Keratinocyte (primary cell): ENCODE data around the gene EGF. TPM values are rescaled to one million over a fixed set of nuclear protein-coding genes. Genes with fewer than 3 reads are reported as not detected.

ENCODE experiments used
- DNase-seq: peaks from one replicate; pipeline ENCODE4 v3.0.0-alpha.2; 2011; ENCODE audit warnings: low read depth, missing footprints, low spot score
- FAIRE-seq: peaks from 2 replicates; lab custom pipeline; 2011; peaks lifted over from hg19 to GRCh38; lab: Jason Lieb, UNC
- H2AFZ ChIP-seq: 2 replicates; pipeline ENCODE4 v1.6.0; 2012; ENCODE audit warnings: low read length, control low read depth, inconsistent platforms; ENCODE audit not compliant: control insufficient read depth
- H3K27ac ChIP-seq: 2 replicates; pipeline ENCODE4 v1.5.1; 2011; ENCODE audit warnings: low read length; ENCODE audit not compliant: control insufficient read depth, insufficient read depth
- H3K27me3 ChIP-seq: 3 replicates; pipeline ENCODE4 v1.6.0; 2011; ENCODE audit warnings: low read length; ENCODE audit not compliant: control insufficient read depth, insufficient read depth; ENCODE audit errors: extremely low read depth
- H3K36me3 ChIP-seq, 2 experiments: 2 replicates in 1 of 2; 3 replicates in 1 of 2; pipeline ENCODE4 v1.5.1; 2011; ENCODE audit warnings: low read length in 2 of 2, mild to moderate bottlenecking in 1 of 2; ENCODE audit not compliant: control insufficient read depth in 2 of 2, insufficient read depth in 2 of 2; ENCODE audit errors: extremely low read depth in 1 of 2
- H3K4me1 ChIP-seq: 3 replicates; pipeline ENCODE4 v1.5.1; 2011; ENCODE audit warnings: low read length; ENCODE audit not compliant: control insufficient read depth, insufficient read depth; ENCODE audit errors: extremely low read depth
- H3K4me2 ChIP-seq: 3 replicates; pipeline ENCODE4 v1.6.0; 2011; ENCODE audit warnings: low read depth, low read length; ENCODE audit not compliant: control insufficient read depth, insufficient read depth; ENCODE audit errors: extremely low read depth
- H3K4me3 ChIP-seq, 3 experiments: fragments of 200-600 bp in 1 of 3; sonication (generic) in 1 of 3; 2 replicates in 2 of 3; 3 replicates in 1 of 3; pipeline ENCODE4 v1.5.1; 2011 to 2016; ENCODE audit warnings: low read length in 3 of 3, mild to moderate bottlenecking in 3 of 3, control low read depth in 2 of 3, inconsistent platforms in 1 of 3, low read depth in 1 of 3, mixed read lengths in 1 of 3, mixed run types in 1 of 3, moderate library complexity in 1 of 3; ENCODE audit not compliant: control insufficient read depth in 2 of 3, insufficient read depth in 2 of 3; ENCODE audit errors: extremely low read depth in 1 of 3
- H3K79me2 ChIP-seq: 2 replicates; pipeline ENCODE4 v1.6.0; 2012; ENCODE audit warnings: low read length; ENCODE audit not compliant: control insufficient read depth, insufficient read depth
- H3K9ac ChIP-seq: 3 replicates; pipeline ENCODE4 v1.6.0; 2011; ENCODE audit warnings: low read length; ENCODE audit not compliant: control insufficient read depth, insufficient read depth; ENCODE audit errors: extremely low read depth
- H3K9me1 ChIP-seq: 3 replicates; pipeline ENCODE4 v1.6.0; 2011; ENCODE audit warnings: low read length; ENCODE audit not compliant: control insufficient read depth, insufficient read depth; ENCODE audit errors: extremely low read depth
- H3K9me3 ChIP-seq: 2 replicates; pipeline ENCODE4 v1.5.1; 2012; ENCODE audit warnings: low read depth, low read length; ENCODE audit not compliant: control insufficient read depth
- H4K20me1 ChIP-seq: 3 replicates; pipeline ENCODE4 v1.6.0; 2011; ENCODE audit warnings: low read length; ENCODE audit not compliant: control insufficient read depth, insufficient read depth; ENCODE audit errors: extremely low read depth
- CTCF ChIP-seq, 3 experiments: IDR thresholded peaks in 1 of 3; conservative IDR thresholded peaks in 1 of 3; optimal IDR thresholded peaks in 1 of 3; 2 replicates in 2 of 3; 3 replicates in 1 of 3; pipeline versions ENCODE3 to v1.5.1; 2011; ENCODE audit warnings: low read length in 3 of 3, mild to moderate bottlenecking in 3 of 3, moderate library complexity in 2 of 3, control low read depth in 1 of 3, inconsistent platforms in 1 of 3; ENCODE audit not compliant: insufficient read depth in 2 of 3; ENCODE audit errors: extremely low read depth in 1 of 3
- EZH2 ChIP-seq: IDR thresholded peaks from one replicate; pipeline ENCODE4 v1.6.1; 2012; ENCODE audit warnings: inconsistent platforms, mild to moderate bottlenecking, low read length, moderate library complexity
- dilution Hi-C: fragments of 300-500 bp; cut with MboI; formaldehyde crosslinking; loops from one replicate; pipeline ENCODE4 v1.7.0; 2020; ENCODE audit warnings: low sequenced_read_pairs; ENCODE audit not compliant: extremely low pct_ligation_motif_present
- polyA plus RNA-seq, 5 experiments: library from polyadenylated mRNA; depleted of rRNA in 3 of 5; stranded (reverse) in 3 of 5; stranded (forward) in 1 of 5; unstranded in 1 of 5; fragments of >200 nt; gene quantifications; 1 replicate in 1 of 5; 2 replicates in 3 of 5; 3 replicates in 1 of 5; pipeline versions ENCODE4 v1.2.1 to v1.2.3, GENCODE V29; 2011 to 2012; ENCODE audit warnings: missing spikeins in 2 of 5, low read depth in 1 of 5, low replicate concordance in 1 of 5

Gene EGF
- polyA plus RNA-seq, 1 donor (not counting 4 experiments of a cell fraction or from before 2014, with no cell fraction given), result 1.3 TPM

GRCh38 chr4:109945056-109945455 lies 32.4 kb downstream of the EGF start:
- no peak overlapping the region for H3K4me2 ChIP-seq
- dilution Hi-C loops, result no loop called here
- TF ChIP-seq CTCF (optimal IDR thresholded peaks at IDR 0.05 in 1 of 3, IDR thresholded peaks at IDR 0.05 in 1 of 3, conservative IDR thresholded peaks at IDR 0.05 in 1 of 3; ENCODE audit: extremely low read depth in 1 of 3, insufficient read depth in 2 of 3, low read length in 3 of 3), result no peak
- no peak for TF ChIP-seq EZH2
- no peaks in the 10 kb centered on the region for H3K9me1 ChIP-seq
- no peak for FAIRE-seq
- no peaks in the 10 kb centered on the region for H3K79me2 ChIP-seq
- H3K27ac ChIP-seq, result no peak overlapping the region
- no peaks in the 10 kb centered on the region for H3K9me3 ChIP-seq
- no peak overlapping the region for H3K9ac ChIP-seq
- no peak overlapping the region for H2AFZ ChIP-seq
- no peaks in the 10 kb centered on the region for H3K36me3 ChIP-seq
- H3K4me1 ChIP-seq, result peaks cover 5% of the 10 kb centered on the region
- H3K27me3 ChIP-seq, result no peaks in the 10 kb centered on the region
- H4K20me1 ChIP-seq, result no peaks in the 10 kb centered on the region
- no peak overlapping the region for H3K4me3 ChIP-seq
- no peak for DNase-seq

- no peak for TF ChIP-seq CTCF (optimal IDR thresholded peaks at IDR 0.05 in 1 of 3, IDR thresholded peaks at IDR 0.05 in 1 of 3, conservative IDR thresholded peaks at IDR 0.05 in 1 of 3; ENCODE audit: extremely low read depth in 1 of 3, insufficient read depth in 2 of 3, low read length in 3 of 3)
- TF ChIP-seq EZH2, result no peak
Measured at GRCh38 chr4:109946120-109946519, 33.4 kb downstream of the EGF start.

More at GRCh38 chr4:109946120-109946519, 33.4 kb downstream of the EGF start:
- Histone ChIP-seq H3K4me1 (peaks cover 5% of the 10 kb centered on the region), H3K27ac (no peak overlapping the region), H3K9me1 (no peaks in the 10 kb centered on the region), H2AFZ (no peak overlapping the region), H3K9ac (no peak overlapping the region), H3K4me3 (no peak overlapping the region), H3K79me2 (no peaks in the 10 kb centered on the region), H4K20me1 (no peaks in the 10 kb centered on the region), H3K27me3 (no peaks in the 10 kb centered on the region), H3K9me3 (no peaks in the 10 kb centered on the region), H3K4me2 (no peak overlapping the region), H3K36me3 (no peaks in the 10 kb centered on the region)
- FAIRE-seq (peak; percentile 9), DNase-seq (no peak)
- dilution Hi-C loops, result no loop called here
